ENCODE data around the gene ZDHHC9. TPM values are rescaled to one million over a fixed set of nuclear protein-coding genes. Genes with fewer than 3 reads are reported as not detected.

ZDHHC9 gene
- polyA plus RNA-seq, 4 donors = 40.1 to 47.2 (median 44.0) TPM

GRCh38 chrX:129788527-129788926 is 55.2 kb downstream of the ZDHHC9 start:
- DNase-seq (ENCODE audit: low read depth in 4 of 4, low spot score in 2 of 4) = no peak

- DNase-seq (ENCODE audit: low read depth in 4 of 4, low spot score in 2 of 4) = no peak
Observed at GRCh38 chrX:129787336-129788055, 56.2 kb downstream of the ZDHHC9 start.

GRCh38 chrX:129786210-129786651 is 57.5 kb downstream of the ZDHHC9 start:
- DNase-seq (ENCODE audit: low read depth in 4 of 4, low spot score in 2 of 4) = no peak

- no peak for DNase-seq (ENCODE audit: low read depth in 4 of 4, low spot score in 2 of 4)
Observed at GRCh38 chrX:129785160-129785947, 58.3 kb downstream of the ZDHHC9 start.

GRCh38 chrX:129784371-129784770 is 59.3 kb downstream of the ZDHHC9 start:
- no peak for DNase-seq (ENCODE audit: low read depth in 4 of 4, low spot score in 2 of 4)

- DNase-seq (ENCODE audit: low read depth in 4 of 4, low spot score in 2 of 4) = no peak
Observed at GRCh38 chrX:129783291-129783713, 60.4 kb downstream of the ZDHHC9 start.

GRCh38 chrX:129782706-129783105 is 61.0 kb downstream of the ZDHHC9 start:
- no peak for DNase-seq (ENCODE audit: low read depth in 4 of 4, low spot score in 2 of 4)

- DNase-seq (ENCODE audit: low read depth in 4 of 4, low spot score in 2 of 4) = no peak
Observed at GRCh38 chrX:129781680-129782495, 61.8 kb downstream of the ZDHHC9 start.

- no peak for DNase-seq (ENCODE audit: low read depth in 4 of 4, low spot score in 2 of 4)
Observed at GRCh38 chrX:129781134-129781672, 62.5 kb downstream of the ZDHHC9 start.

- no peak for DNase-seq (ENCODE audit: low read depth in 4 of 4, low spot score in 2 of 4)
Observed at GRCh38 chrX:129780441-129781105, 63.1 kb downstream of the ZDHHC9 start.

- DNase-seq (ENCODE audit: low read depth in 4 of 4, low spot score in 2 of 4) = no peak
Observed at GRCh38 chrX:129779747-129780146, 63.9 kb downstream of the ZDHHC9 start, which contains the start of gene SASH3. SASH3 (plus strand) TSS chrX:129779949; CDS start chrX:129780098, 149 bp downstream.

- DNase-seq (ENCODE audit: low read depth in 4 of 4, low spot score in 2 of 4) = no peak
Observed at GRCh38 chrX:129779086-129779672, 64.5 kb downstream of the ZDHHC9 start.

GRCh38 chrX:129777218-129778030 is 66.3 kb downstream of the ZDHHC9 start:
- no peak for DNase-seq (ENCODE audit: low read depth in 4 of 4, low spot score in 2 of 4)

GRCh38 chrX:129773649-129774458 is 69.8 kb downstream of the ZDHHC9 start:
- DNase-seq (ENCODE audit: low read depth in 4 of 4, low spot score in 2 of 4) = no peak

- DNase-seq (ENCODE audit: low read depth in 4 of 4, low spot score in 2 of 4) = no peak
Observed at GRCh38 chrX:129772796-129773431, 70.8 kb downstream of the ZDHHC9 start.

GRCh38 chrX:129771266-129771995 is 72.3 kb downstream of the ZDHHC9 start:
- no peak for DNase-seq (ENCODE audit: low read depth in 4 of 4, low spot score in 2 of 4)
